HG03139 (cell line): Measurements from ENCODE around the gene PPY.
"Not testable (repeated sequence)": the region's sequence is repeated elsewhere in the genome, so short reads cannot be mapped to it uniquely, and the experiment has no call there.

ENCODE experiments used
- ATAC-seq: cut with Tn5 transposase; IDR thresholded peaks from one replicate; pipeline ENCODE4 v1.9.1; 2021; ENCODE audit not compliant: unreplicated experiment

The PPY gene, protein sequence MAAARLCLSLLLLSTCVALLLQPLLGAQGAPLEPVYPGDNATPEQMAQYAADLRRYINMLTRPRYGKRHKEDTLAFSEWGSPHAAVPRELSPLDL

DNA sequence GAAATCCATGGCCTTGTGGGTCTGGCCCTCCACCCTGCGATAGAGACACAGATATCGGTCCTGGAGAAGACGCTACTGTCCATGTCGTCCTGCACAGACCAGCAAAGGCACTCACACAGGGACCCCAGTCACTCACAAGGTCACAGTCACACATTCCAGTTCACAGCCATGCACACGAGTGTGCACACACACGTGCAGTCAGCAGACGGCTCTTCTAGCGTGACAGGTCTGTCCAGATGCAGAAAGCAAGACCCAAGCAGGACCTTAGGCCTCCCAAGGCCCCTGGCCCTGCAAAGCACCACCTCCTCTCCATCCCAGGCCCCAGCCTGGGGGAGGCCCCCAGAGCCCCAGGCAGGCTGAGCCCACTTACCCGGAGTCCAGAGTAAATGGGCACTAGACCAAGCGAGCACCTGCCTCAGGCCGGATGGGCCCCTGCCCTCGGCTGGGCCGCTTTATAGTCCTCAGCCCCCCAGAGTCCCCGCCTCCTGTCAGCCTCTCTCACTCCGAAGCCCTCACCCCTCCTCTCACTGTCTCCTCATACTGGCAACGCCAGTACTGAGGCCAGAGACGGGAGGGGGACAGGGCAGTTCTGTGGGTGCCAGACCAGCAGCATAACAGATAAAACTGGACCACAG, at the start of gene PPY:
PPY (minus strand) TSS at position 426 of the 635 bp plus-strand sequence. CDS start 822 bp downstream, outside the sequence.
- ATAC-seq, result no peak

GRCh38 chr17:43988301-43988700, 46.0 kb upstream of the PPY start:
- ATAC-seq, result no peak

DNA sequence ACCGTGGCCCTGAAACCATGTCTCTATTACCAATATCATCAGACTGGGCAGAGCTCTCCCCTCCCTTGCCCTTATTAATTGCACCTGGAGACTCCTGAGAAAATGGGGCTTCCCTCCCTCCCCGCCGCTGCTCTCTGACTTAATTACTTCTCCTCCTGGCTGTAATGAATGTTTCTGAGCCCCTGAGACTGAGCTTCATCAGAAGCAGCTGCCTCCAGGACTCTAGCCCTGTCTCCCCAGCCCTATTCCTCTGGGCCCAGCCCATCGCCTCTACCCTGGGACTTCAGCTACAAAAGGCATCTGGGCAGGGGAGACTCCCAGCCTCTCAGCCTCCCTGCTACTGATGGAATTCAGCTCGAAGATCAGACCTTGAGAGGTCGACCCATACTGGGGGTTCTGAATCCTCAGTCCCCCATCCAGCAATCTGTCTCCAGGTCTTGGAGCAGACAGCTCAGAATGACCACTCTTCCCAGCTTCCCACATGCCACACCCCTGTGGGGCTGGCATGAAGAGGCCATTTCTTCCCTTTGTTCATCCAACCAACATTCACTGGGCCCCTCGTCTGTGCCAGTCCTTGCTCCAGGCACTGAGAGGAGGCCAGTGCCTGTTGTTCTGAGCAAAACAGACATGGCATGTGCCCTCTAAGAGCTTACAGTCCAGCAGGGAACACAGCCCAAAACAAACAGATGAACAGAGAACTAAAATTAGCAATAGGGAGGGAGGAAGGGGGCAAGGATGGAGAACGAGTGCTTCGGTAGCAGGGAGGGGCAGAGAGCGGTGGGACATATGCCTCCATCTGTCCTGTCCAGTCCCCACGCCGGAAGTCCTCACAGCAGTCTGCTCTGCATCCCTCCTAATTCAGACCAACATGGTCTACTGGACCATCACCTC, 45.1 kb upstream of the PPY start:
- ATAC-seq, result no peak

DNA sequence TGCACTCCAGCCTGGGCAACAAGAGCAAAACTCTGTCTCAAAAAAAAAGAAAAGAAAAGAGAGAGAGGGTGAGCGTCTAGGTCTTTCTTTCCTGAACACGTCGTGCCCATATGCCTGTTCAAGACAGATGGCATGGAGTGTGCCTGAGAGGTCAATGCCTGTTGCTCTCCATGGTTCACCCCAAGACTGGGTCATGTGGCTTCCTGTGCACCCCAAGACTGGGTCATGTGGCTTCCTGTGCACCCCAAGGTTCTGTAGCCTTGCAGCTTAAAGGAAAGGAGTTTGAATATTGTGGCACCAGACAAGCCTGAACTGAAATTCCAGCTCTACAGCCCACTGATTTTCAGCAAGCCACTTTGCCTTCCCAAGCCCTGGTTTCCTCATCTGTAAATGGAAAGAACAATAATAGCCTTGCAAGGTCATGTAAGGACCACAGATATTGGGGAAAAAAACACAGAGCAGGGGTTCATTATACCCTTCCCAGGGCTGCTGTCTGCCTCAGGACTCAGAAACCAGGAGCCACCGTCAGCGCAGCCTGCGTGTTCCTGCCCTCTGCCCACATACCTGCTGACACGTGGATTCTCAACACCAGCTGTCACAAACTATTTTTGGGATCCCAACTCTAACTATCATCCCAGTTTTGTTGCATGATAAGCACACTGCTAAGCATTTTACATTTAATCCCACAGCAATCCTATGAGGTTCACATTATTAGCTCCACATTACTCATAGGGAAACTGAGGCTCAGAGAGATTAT, 44.1 kb upstream of the PPY start:
- ATAC-seq, result no peak

DNA sequence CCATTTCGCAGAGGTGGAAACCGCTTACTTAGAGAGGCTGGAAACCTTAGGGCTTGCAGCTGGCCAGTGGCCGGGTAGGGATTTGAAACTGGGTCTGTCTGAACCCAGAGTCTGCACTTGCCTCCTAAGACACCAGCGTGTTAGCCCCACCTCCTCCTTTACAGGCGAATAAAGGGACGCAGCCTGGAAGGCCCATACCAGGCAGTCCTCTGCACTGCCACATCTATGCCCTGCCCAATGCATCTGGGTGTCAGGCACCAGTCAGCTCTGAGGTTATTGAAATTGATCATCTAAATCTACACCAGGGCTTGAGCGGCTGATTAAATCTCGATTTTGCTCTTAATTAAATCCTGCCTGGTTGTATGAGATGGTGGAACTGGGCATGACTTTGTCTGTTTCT, 42.2 kb upstream of the PPY start:
- no peak for ATAC-seq

GRCh38 chr17:43983515-43984411, 41.5 kb upstream of the PPY start:
- ATAC-seq, result no peak

GRCh38 chr17:43983196-43983514, 40.9 kb upstream of the PPY start:
- no peak for ATAC-seq

DNA sequence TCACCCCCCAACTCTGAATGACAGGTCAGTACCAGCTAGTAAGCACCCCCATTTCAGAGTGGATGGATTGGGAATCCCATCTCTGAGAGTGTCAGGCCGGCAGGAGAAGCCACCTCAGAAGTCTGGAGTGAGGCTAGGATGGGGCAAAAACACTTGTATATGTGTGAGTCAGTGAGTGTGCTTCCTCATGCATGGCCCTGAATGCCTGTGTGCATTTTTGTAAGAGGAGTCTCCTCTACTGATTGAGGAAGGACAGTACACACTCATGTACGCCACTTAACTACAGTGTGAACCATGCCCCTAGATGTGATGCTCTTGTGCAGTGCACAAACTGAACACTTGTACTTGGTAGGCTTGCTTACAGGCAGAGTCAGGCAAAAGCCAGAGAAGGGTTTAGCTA, 39.9 kb upstream of the PPY start:
- ATAC-seq, result no peak

DNA sequence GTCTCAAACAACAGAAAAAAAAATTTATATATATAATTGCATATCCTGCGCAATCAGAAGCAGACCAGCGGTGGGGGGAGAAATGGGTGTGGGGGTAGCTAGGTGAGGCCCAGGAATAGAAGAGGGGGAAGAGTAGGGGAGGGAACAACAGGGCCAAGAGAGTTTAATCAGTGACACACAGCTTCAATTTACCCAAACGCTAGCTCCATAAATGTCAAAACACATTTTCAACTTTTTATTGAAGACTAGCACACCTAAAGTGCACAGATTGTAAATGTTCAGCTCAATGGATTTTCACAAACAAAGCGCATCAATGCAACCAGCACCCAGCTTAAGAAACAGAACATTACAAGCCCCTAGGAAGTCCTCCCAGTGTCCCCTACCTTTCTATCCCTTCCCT, 37.4 kb upstream of the PPY start:
- ATAC-seq, result no peak

GRCh38 chr17:43979011-43979410, 36.7 kb upstream of the PPY start:
- no peak for ATAC-seq

DNA sequence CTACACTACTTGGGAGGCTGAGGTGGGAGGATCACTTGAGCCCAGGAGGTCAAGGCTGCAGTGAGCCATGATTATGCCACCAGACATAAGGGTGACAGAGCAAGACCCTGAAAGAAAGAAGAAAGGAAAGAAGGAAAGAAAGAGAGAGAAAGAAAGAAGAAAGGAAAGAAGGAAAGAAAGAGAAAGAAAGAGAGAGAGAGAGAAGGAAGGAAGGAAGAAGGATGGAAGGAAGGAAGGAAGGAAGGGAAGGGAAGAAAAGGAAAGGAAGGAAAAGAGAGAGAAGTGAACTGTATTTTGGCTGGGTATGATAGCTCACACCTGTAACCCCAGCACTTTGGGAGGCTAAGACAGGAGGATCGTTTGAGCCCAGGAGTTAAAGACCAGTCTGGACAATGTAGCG, 35.8 kb upstream of the PPY start:
- no peak for ATAC-seq

GRCh38 chr17:43976963-43977837, 34.9 kb upstream of the PPY start:
- ATAC-seq, result no peak

- no peak for ATAC-seq
Measured at GRCh38 chr17:43975898-43976297, 33.6 kb upstream of the PPY start.

GRCh38 chr17:43974382-43975266, 32.3 kb upstream of the PPY start:
- ATAC-seq, result no peak

DNA sequence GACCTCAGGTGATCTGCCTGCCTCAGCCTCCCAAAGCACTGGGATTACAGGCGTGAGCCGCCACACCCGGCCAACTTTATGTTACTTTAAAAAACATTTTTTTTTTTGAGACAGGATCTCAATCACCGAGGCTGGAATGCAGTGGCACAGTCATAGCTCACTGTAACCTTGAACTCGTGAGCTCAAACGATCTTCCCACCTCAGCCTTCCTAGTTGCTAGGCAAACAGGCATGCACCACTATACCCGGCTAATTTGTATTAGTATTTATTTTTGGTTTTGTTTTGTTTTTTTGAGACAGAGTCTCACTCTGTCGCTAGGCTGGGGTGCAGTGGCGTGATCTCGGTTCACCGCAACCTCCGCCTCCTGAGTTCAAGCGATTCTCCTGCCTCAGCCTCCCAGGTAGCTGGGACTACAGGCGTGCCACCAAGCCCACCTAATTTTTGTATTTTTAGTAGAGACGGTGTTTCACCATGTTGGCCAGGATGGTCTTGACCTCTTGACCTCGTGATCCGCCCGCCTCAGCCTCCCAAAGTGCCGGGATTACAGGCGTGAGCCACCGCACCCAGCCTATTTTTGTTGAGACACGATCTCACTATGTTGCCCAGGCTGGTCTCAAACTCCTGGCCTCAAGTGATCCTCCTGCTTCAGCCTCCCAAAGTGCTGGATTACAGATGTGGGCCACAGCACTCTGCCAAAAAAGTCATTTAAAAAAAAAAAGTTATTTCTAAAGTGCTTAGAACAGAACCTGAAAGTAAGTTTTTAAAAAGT, 30.4 kb upstream of the PPY start:
- ATAC-seq, result not testable (repeated sequence)

DNA sequence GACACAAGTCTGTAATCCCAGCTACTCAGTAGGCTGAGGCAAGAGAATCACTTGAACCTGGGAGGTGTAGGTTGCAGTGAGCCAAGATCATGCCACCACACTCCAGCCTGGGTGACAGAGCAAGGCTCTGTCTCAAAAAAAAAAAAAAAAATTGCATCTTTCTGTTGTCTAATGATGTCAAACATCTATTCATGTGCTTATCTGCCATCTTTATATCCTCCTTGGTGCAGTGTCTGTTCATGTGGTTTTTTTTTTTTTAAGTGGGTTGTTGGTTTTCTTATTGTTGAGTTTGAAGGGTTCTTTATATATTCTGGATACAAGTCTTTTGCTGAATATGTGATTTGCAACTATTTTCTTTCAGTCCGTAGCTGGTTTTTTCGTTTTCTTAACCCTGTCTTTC, 29.2 kb upstream of the PPY start:
- not testable (repeated sequence) for ATAC-seq

- ATAC-seq, result no peak
Measured at GRCh38 chr17:43970366-43970765, 28.1 kb upstream of the PPY start.
